Lower leg skin (tissue), 3 donors: ENCODE measurements around the gene NOA1.

Experiments
- POLR2A ChIP-seq, 2 donors: fragments of 450-650 bp; IDR thresholded peaks; one replicate each; pipeline ENCODE4 v1.6.1; 2016 to 2017; ENCODE audit warnings: antibody characterized with exemption in 2 of 2, mild to moderate bottlenecking in 1 of 2, moderate library complexity in 1 of 2
- TF ChIP-seq, protein P1 (sequence below), 3 donors: fragments of 450-650 bp; IDR thresholded peaks; one replicate each; pipeline ENCODE4 v1.5.1; 2016; ENCODE audit warnings: antibody characterized with exemption in 3 of 3, mild to moderate bottlenecking in 3 of 3, moderate library complexity in 2 of 3

DNA sequence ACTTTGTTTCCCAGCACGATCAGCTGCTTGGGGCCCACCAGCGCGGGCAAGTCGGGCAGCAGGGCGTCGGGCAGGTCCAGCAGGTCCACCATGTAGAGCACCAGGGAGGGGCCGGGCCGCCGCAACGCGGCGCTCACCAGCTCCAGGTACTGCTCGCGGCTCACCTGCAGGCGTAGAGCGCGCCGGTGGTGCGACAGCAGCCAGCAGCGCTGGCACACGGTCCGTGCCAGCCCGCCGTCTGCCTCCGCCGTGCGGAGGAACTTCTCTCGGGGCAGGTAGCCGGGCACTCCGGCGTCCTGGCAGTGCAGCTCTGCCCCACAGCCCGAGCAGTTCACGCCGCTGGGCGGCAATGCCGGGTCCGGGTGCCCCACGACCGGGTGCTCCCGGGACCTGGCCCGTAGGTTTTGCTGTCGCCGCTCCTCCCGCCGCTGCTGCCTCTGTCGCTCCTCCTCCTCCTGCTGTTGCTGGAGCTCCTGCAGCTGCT, 527 bp downstream of the NOA1 start:
- TF ChIP-seq, protein P1, sequence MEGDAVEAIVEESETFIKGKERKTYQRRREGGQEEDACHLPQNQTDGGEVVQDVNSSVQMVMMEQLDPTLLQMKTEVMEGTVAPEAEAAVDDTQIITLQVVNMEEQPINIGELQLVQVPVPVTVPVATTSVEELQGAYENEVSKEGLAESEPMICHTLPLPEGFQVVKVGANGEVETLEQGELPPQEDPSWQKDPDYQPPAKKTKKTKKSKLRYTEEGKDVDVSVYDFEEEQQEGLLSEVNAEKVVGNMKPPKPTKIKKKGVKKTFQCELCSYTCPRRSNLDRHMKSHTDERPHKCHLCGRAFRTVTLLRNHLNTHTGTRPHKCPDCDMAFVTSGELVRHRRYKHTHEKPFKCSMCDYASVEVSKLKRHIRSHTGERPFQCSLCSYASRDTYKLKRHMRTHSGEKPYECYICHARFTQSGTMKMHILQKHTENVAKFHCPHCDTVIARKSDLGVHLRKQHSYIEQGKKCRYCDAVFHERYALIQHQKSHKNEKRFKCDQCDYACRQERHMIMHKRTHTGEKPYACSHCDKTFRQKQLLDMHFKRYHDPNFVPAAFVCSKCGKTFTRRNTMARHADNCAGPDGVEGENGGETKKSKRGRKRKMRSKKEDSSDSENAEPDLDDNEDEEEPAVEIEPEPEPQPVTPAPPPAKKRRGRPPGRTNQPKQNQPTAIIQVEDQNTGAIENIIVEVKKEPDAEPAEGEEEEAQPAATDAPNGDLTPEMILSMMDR (IDR thresholded peaks at IDR 0.05), result no peak
- no peak for TF ChIP-seq POLR2A (IDR thresholded peaks at IDR 0.05)
